HG02759 (cell line): Measurements from ENCODE around the gene PRSS33.

ENCODE experiments used
- ATAC-seq: cut with Tn5 transposase; IDR thresholded peaks from one replicate; pipeline ENCODE4 v1.9.1; 2021; ENCODE audit warnings: mild to moderate bottlenecking, moderate library complexity; ENCODE audit not compliant: unreplicated experiment

PRSS33 gene

DNA sequence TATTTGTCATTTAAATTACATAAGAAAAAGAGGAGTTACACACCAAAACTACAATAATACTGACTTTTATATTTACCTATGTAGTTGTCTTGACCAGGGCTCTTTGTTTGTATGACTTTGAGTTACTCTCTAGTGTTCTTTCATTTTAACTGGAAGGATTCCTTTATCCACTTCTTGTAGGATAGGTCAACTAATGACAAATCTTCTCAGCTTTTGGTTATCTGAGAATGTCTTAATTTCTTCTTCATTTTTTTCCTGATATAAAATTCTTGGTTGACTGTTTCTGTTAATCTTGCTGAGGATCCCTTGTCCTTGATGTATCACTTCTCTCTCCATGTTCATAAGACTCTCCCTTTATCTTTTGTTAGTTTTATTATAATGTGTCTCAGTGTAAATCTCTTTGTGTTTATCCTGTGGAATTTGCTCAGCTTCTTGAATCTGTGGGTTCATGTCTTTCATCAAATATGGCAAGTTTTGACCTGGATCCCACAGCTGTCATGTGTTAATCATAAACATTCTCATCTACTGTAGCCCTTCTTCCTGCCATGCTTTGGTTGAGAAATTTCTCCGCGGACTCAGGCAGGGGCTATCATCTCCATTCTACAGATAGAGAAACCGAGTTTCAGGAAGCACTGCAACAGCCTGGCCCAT is 16.3 kb upstream of the PRSS33 start:
- no peak for ATAC-seq

- no peak for ATAC-seq
Observed at GRCh38 chr16:2799859-2800226, 12.5 kb upstream of the PRSS33 start.

GRCh38 chr16:2799205-2799858 is 12.0 kb upstream of the PRSS33 start:
- ATAC-seq, result no peak

- ATAC-seq, result no peak
Observed at GRCh38 chr16:2798723-2799204, 11.4 kb upstream of the PRSS33 start.

GRCh38 chr16:2795395-2796143 is 8.2 kb upstream of the PRSS33 start:
- ATAC-seq, result no peak

- ATAC-seq, result no peak
Observed at GRCh38 chr16:2792940-2793339, 5.6 kb upstream of the PRSS33 start.

- no peak for ATAC-seq
Observed at GRCh38 chr16:2791174-2791573, 3.8 kb upstream of the PRSS33 start.

- no peak for ATAC-seq
Observed at GRCh38 chr16:2790631-2791030, 3.3 kb upstream of the PRSS33 start.

- ATAC-seq, result no peak
Observed at GRCh38 chr16:2787961-2788360, 601 bp upstream of the PRSS33 start.

- ATAC-seq, result no peak
Observed at GRCh38 chr16:2786826-2787151, 571 bp downstream of the PRSS33 start.

- ATAC-seq, result no peak
Observed at GRCh38 chr16:2786061-2786825, 1.1 kb downstream of the PRSS33 start.

DNA sequence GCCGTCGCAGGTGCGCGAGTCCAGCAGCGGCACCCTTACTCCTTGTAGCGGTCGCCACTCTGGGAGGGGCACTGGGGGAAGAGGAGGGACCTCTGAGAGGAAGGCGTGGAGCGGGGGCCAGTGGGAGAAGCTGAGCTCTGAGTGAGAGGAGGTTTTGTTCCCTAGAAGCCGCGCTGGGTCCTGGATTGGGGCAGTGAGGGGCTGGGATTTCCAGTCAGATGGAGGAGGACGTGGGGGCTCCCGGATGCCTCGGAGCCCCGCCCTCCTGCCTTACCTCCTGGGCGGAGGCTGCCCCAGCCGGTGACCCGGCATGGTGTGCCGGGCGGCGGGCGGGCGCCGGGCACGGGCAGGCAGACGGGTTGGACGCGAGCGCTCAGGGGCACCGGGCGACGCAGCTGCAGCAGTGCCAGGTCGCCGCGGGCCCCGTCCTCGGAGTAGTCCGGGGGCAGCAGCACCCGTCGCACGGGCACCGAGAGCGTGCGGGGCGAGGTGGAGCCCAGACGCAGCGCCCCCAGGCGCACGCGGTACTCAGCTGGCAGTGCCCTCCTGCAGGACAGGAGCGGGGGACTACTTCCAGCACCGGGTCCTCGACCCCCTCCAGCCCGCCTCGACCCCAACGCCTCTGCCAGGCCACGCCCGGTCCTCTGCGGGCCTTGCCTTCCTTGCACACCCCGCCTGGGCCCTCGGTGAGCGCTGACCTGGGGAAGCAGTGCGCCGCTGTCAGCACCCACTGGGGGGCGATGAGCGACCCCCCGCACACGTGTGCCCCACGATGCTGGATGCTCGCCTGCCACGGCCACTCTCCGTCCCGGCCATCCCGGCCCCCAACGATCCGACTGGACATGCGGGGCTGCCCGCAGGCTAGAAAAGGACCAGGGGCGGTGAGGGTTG is 2.0 kb downstream of the PRSS33 start:
- no peak for ATAC-seq

- ATAC-seq, result no peak
Observed at GRCh38 chr16:2784358-2785100, 2.8 kb downstream of the PRSS33 start.

DNA sequence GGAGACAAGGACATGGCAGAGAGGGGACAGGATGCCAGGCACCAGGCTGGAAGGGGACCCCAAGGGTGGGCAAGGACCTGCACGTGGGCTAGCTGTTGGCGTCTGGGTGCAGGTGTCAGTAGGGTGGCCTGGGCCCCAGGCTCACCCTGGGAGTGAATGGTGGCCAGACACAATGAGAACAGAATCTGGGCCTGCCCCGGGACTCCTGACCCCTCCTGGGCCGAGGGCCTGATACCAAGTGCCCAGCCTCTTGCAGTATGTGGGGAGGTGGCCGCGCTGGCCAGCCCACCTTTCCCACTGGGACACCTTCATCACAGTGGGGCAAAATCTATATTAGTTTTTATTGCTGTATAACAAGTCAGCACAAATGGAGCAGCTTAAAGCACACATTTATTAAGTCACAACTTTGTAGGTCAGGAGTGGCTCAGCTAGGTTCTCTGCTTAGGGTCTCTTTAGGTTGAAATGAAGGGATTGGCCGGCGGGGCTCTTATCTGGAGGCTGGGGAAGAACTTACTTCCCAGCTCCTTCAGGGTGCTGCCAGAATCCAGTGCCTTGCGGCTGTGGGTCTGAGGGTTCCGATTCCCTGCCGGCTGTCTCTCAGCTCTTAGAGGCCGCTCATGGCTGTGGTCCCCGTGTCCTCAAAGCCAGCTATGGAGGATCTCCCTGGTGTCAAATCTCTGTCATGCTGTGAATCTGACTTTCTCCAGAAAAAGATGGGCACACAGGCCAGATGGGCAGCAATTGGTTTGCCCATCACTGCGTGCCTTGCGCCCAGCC is 3.6 kb downstream of the PRSS33 start:
- ATAC-seq, result no peak

GRCh38 chr16:2782583-2783351 is 4.6 kb downstream of the PRSS33 start:
- ATAC-seq, result no peak

DNA sequence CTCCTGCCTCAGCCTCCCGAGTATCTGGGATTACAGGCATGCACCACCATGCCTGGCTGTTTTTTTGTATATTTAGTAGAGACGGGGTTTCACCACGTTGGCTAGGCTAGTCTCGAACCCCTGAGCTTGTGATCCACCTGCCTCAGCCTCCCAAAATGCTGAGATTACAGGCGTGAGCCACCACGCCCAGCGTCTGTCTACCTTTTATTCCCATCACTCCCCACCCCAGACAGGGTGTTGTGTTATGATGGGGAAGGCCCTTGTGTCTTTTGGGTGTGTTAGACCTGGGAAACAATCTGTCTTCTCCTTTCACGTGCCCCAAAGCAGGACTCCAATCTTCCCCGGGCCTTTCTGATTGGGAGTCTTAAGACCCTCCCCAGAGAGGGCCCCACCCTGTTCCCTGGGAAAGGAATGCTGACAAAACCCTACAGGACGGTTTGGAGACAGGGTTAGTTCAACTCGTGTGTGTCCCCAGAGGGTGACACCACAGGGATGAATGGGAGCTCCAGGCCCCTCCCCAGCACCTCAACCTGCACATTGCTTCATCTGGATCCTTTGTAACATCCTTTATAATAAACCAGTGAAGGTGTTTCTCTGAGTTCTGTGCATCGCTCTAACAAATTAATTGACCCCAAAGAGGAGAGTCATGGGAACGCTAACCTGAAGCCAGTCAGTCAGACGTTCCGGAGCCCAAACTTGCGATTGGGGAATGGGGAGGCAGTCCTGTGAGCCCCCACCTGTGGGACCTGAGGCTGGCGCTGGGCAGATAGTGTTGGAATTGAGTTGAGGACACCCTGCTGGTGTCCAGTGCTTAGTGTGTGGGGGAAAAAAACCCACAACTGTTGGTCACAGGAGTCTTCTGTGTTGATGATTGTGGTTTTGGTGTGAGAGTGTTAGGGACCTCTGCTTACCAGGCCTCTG is 7.1 kb downstream of the PRSS33 start:
- no peak for ATAC-seq
